ENCODE data around the gene BICC1. TPM values are rescaled to one million over a fixed set of nuclear protein-coding genes. Genes with fewer than 3 reads are reported as not detected.

Gene BICC1
- total and polyA plus RNA-seq, 2 donors (not counting 1 experiment from before 2014, with no cell fraction given): 22.6 to 64.7 TPM

DNA sequence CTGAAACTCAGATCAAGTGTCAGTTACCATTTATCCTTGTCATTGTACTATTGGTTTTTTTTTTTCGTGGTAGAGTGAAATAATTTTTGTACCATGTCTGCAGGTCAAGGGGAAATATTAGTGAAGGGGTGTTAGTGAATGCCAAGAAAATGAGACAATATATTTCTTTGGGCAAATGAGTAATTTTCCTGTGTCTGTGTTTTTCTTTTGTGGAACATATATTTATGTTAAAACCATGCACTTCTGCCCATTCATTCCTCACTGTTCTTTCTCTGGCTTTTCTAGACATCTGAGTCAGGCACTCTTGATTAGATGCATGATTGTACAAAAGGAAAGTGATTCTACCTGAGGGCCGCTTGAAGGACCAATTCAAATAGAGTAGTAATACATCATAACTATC, 161.6 kb downstream of the BICC1 start:
- H3K36me3 ChIP-seq (ENCODE audit: control insufficient read depth, insufficient read depth, low read length): no peaks in the 10 kb centered on the region
- no peak overlapping the region for H3K4me3 ChIP-seq (replicated peaks in 1 of 4; ENCODE audit: control extremely low read depth in 1 of 4, insufficient read depth in 1 of 4, low read depth in 3 of 4, low read length in 4 of 4)
- TF ChIP-seq, protein P1, sequence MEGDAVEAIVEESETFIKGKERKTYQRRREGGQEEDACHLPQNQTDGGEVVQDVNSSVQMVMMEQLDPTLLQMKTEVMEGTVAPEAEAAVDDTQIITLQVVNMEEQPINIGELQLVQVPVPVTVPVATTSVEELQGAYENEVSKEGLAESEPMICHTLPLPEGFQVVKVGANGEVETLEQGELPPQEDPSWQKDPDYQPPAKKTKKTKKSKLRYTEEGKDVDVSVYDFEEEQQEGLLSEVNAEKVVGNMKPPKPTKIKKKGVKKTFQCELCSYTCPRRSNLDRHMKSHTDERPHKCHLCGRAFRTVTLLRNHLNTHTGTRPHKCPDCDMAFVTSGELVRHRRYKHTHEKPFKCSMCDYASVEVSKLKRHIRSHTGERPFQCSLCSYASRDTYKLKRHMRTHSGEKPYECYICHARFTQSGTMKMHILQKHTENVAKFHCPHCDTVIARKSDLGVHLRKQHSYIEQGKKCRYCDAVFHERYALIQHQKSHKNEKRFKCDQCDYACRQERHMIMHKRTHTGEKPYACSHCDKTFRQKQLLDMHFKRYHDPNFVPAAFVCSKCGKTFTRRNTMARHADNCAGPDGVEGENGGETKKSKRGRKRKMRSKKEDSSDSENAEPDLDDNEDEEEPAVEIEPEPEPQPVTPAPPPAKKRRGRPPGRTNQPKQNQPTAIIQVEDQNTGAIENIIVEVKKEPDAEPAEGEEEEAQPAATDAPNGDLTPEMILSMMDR (conservative IDR thresholded peaks at IDR 0.05 in 1 of 2, IDR thresholded peaks at IDR 0.05 in 1 of 2; ENCODE audit: low read depth in 1 of 2, low read length in 2 of 2): no peak
- TF ChIP-seq EZH2 (IDR thresholded peaks at IDR 0.05; ENCODE audit: low read length, missing control alignments): no peak
- no peaks in the 10 kb centered on the region for H3K9me3 ChIP-seq (ENCODE audit: control insufficient read depth, insufficient read depth, low read depth, low read length)
- no peak overlapping the region for H3K9ac ChIP-seq (ENCODE audit: insufficient read depth, low read length)
- H3K27ac ChIP-seq (ENCODE audit: insufficient read depth, low read length): no peak overlapping the region
- H3K79me2 ChIP-seq (ENCODE audit: control insufficient read depth, insufficient read depth, low read length): no peaks in the 10 kb centered on the region
- peak in 1 of 2 donors; percentile 83 for DNase-seq (ENCODE audit: low read depth in 2 of 2)
- H3K4me2 ChIP-seq (ENCODE audit: extremely low read depth, insufficient read depth, low read length): no peak overlapping the region
- no peak overlapping the region for H2AFZ ChIP-seq (ENCODE audit: low read length)
- no peaks in the 10 kb centered on the region for H4K20me1 ChIP-seq (ENCODE audit: control insufficient read depth, extremely low read depth, insufficient read depth, low read length)
- H3K4me1 ChIP-seq (ENCODE audit: control insufficient read depth, extremely low read depth, insufficient read depth, low read length): no peaks in the 10 kb centered on the region
- no peaks in the 10 kb centered on the region for H3K27me3 ChIP-seq (ENCODE audit: control insufficient read depth, insufficient read depth, low read length)

DNA sequence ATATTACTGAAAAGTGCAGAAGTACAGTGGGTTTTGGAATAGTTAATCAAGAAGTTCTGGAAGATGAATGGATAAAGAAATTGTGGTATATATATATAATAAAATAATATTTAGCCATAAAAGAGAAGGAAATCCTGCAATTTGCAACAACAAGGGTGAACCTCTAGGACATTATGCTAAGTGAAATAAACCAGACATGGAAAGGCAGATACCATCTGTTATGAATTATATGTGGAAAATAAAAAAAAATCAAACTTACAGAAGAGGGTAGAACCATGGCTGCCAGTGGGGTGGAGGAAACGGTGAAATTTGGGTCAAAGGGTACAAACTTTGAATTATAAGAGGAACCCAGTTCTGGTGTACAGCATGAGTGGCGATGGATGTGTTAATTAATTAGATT, 162.6 kb downstream of the BICC1 start:
- H3K4me1 ChIP-seq (ENCODE audit: control insufficient read depth, extremely low read depth, insufficient read depth, low read length): no peaks in the 10 kb centered on the region
- H3K4me2 ChIP-seq (ENCODE audit: extremely low read depth, insufficient read depth, low read length): no peak overlapping the region
- H3K27ac ChIP-seq (ENCODE audit: insufficient read depth, low read length): no peak overlapping the region
- no peak overlapping the region for H3K9ac ChIP-seq (ENCODE audit: insufficient read depth, low read length)
- H3K4me3 ChIP-seq (replicated peaks in 1 of 4; ENCODE audit: control extremely low read depth in 1 of 4, insufficient read depth in 1 of 4, low read depth in 3 of 4, low read length in 4 of 4): no peak overlapping the region
- no peaks in the 10 kb centered on the region for H3K27me3 ChIP-seq (ENCODE audit: control insufficient read depth, insufficient read depth, low read length)
- no peak overlapping the region for H2AFZ ChIP-seq (ENCODE audit: low read length)
- DNase-seq (ENCODE audit: low read depth in 2 of 2): no peak
- no peaks in the 10 kb centered on the region for H4K20me1 ChIP-seq (ENCODE audit: control insufficient read depth, extremely low read depth, insufficient read depth, low read length)
- no peaks in the 10 kb centered on the region for H3K36me3 ChIP-seq (ENCODE audit: control insufficient read depth, insufficient read depth, low read length)
- TF ChIP-seq, protein P1 (conservative IDR thresholded peaks at IDR 0.05 in 1 of 2, IDR thresholded peaks at IDR 0.05 in 1 of 2; ENCODE audit: low read depth in 1 of 2, low read length in 2 of 2): no peak
- no peak for TF ChIP-seq EZH2 (IDR thresholded peaks at IDR 0.05; ENCODE audit: low read length, missing control alignments)
- no peaks in the 10 kb centered on the region for H3K79me2 ChIP-seq (ENCODE audit: control insufficient read depth, insufficient read depth, low read length)
- no peaks in the 10 kb centered on the region for H3K9me3 ChIP-seq (ENCODE audit: control insufficient read depth, insufficient read depth, low read depth, low read length)

DNA sequence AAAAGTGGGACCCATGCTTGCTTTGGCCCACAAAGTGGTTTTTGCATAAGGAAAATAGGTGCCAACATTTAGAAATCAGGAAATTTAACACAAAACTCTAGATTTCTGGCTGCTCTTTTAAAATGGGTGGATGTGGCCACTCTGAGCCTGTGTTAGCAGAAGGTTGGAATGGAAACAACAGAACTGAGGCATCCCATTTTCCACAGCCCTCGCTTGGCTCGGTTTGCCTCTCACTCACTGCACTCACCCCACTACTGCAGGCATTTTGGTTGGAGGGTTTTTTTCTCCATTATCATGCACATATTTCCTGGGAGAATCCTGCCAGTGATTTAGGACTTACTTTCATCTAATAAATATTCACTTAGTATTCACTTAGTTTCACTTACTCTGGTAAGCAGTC, 178.9 kb downstream of the BICC1 start:
- no peak overlapping the region for H3K9ac ChIP-seq (ENCODE audit: insufficient read depth, low read length)
- no peaks in the 10 kb centered on the region for H3K36me3 ChIP-seq (ENCODE audit: control insufficient read depth, insufficient read depth, low read length)
- H3K79me2 ChIP-seq (ENCODE audit: control insufficient read depth, insufficient read depth, low read length): no peaks in the 10 kb centered on the region
- TF ChIP-seq EZH2 (IDR thresholded peaks at IDR 0.05; ENCODE audit: low read length, missing control alignments): no peak
- TF ChIP-seq, protein P1 (conservative IDR thresholded peaks at IDR 0.05 in 1 of 2, IDR thresholded peaks at IDR 0.05 in 1 of 2; ENCODE audit: low read depth in 1 of 2, low read length in 2 of 2): no peak
- no peak overlapping the region for H3K4me2 ChIP-seq (ENCODE audit: extremely low read depth, insufficient read depth, low read length)
- H3K4me3 ChIP-seq (replicated peaks in 1 of 4; ENCODE audit: control extremely low read depth in 1 of 4, insufficient read depth in 1 of 4, low read depth in 3 of 4, low read length in 4 of 4): no peak overlapping the region
- no peaks in the 10 kb centered on the region for H4K20me1 ChIP-seq (ENCODE audit: control insufficient read depth, extremely low read depth, insufficient read depth, low read length)
- H3K27me3 ChIP-seq (ENCODE audit: control insufficient read depth, insufficient read depth, low read length): no peaks in the 10 kb centered on the region
- H2AFZ ChIP-seq (ENCODE audit: low read length): no peak overlapping the region
- H3K9me3 ChIP-seq (ENCODE audit: control insufficient read depth, insufficient read depth, low read depth, low read length): no peaks in the 10 kb centered on the region
- no peaks in the 10 kb centered on the region for H3K4me1 ChIP-seq (ENCODE audit: control insufficient read depth, extremely low read depth, insufficient read depth, low read length)
- DNase-seq (ENCODE audit: low read depth in 2 of 2): no peak
- no peak overlapping the region for H3K27ac ChIP-seq (ENCODE audit: insufficient read depth, low read length)
